Measurements from ENCODE around the gene PKP2.

DNA sequence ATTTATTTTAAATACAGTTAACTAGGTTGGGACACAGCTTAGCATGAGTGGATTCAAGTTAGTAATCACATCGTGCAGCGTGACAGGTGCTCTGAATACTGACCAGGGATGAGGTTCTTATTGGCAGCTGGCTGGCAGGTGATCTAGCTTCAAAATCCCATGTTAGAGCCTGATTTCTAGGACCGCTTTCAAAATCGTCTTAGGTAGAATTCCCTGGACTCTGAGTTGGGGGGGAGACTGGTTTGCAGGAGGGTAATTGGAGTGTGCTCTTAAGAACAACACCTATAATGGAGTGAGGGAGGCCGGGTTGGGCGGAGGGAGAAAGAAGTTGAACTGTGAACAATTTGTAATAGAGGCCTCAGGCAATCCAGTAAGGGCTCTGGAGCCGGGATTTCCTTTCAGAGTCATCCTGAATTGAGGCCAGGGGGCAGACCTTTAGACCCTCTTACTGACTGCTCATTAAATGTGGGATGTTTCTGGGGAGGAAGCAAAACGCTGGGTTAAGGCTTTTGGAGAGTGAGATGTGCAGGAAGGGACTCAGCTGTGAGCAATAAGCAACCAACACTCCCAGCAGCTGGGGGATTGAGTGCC, 140.0 kb downstream of the PKP2 start:
- TF ChIP-seq, protein P1, sequence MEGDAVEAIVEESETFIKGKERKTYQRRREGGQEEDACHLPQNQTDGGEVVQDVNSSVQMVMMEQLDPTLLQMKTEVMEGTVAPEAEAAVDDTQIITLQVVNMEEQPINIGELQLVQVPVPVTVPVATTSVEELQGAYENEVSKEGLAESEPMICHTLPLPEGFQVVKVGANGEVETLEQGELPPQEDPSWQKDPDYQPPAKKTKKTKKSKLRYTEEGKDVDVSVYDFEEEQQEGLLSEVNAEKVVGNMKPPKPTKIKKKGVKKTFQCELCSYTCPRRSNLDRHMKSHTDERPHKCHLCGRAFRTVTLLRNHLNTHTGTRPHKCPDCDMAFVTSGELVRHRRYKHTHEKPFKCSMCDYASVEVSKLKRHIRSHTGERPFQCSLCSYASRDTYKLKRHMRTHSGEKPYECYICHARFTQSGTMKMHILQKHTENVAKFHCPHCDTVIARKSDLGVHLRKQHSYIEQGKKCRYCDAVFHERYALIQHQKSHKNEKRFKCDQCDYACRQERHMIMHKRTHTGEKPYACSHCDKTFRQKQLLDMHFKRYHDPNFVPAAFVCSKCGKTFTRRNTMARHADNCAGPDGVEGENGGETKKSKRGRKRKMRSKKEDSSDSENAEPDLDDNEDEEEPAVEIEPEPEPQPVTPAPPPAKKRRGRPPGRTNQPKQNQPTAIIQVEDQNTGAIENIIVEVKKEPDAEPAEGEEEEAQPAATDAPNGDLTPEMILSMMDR (IDR thresholded peaks at IDR 0.05; ENCODE audit: low read depth, low read length) = no peak
- no peak for TF ChIP-seq EZH2phosphoT487 (IDR thresholded peaks at IDR 0.05; ENCODE audit: low read depth)

All from OCI-LY3 (cell line).